RWPE1 (cell line): ENCODE results near the gene USP47.

ENCODE experiments used
- CTCF ChIA-PET: fragments of 350-600 bp; sonication (Branson Sonifier 250); formaldehyde crosslinking; extraction: SDS; loops from one replicate; lab custom pipeline; 2021; lab: Yijun Ruan, JAX
- POLR2A ChIA-PET: fragments of 400-600 bp; formaldehyde crosslinking; extraction: SDS; loops from one replicate; lab custom pipeline; 2020; ENCODE audit warnings: antibody characterized with exemption; ENCODE audit not compliant: low non-redundant PET; lab: Yijun Ruan, JAX
- DNase-seq: peaks from one replicate; pipeline ENCODE4 v3.0.0; 2012; ENCODE audit warnings: low spot score
- H3K27ac ChIP-seq: fragments of 450-650 bp; 2 replicates; pipeline ENCODE4 v1.5.1; 2017
- CTCF ChIP-seq: fragments of 450-650 bp; conservative IDR thresholded peaks from 2 replicates; pipeline ENCODE4 v1.5.1; 2017; ENCODE audit warnings: low read depth, mild to moderate bottlenecking

Gene USP47

DNA sequence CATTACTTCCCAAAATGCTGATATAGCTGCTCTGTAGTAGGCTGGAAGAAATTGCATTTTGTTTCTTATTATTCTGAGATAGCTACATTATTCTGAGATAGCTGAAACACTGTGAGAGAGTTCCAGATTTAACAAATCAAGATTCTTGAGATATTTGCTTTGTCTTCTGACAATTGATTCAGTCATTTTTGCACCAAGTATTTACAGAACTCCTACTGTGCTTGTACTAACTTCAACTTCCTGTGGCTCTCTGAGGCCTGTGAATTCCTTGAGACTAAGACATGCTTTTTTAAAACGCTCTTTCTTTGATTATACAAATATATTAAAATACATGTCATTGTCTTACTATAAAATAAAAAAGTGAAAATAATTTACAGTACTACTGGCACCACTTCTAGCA is 52.7 kb downstream of the USP47 start:
- CTCF ChIA-PET: no interaction called here
- POLR2A ChIA-PET: no interaction called here
- TF ChIP-seq CTCF: no peak
- DNase-seq: no peak
- no peak overlapping the region for H3K27ac ChIP-seq

GRCh38 chr11:11895672-11896071 is 53.9 kb downstream of the USP47 start:
- ChIA-PET POLR2A (interaction anchor here (0.6 kb wide), 1 partner anchor 146 kb away, joined by 3 read pairs; no protein-coding TSS in a partner anchor), CTCF (interaction anchor here (0.6 to 1.6 kb wide), 2 partner anchors 96 to 296 kb away, joined by 4 to 5 read pairs; no protein-coding TSS in a partner anchor)
- TF ChIP-seq CTCF: 0 out of 2 replicates have a peak, but pooled peaks have one; percentile 8
- no peak for DNase-seq
- no peak overlapping the region for H3K27ac ChIP-seq

GRCh38 chr11:11898648-11899047 is 56.9 kb downstream of the USP47 start:
- DNase-seq: no peak
- no peak overlapping the region for H3K27ac ChIP-seq
- ChIA-PET POLR2A (no interaction called here), CTCF (interaction anchor here (0.6 kb wide), 1 partner anchor 585 kb away, joined by 3 read pairs; no protein-coding TSS in a partner anchor)
- TF ChIP-seq CTCF: no peak

DNA sequence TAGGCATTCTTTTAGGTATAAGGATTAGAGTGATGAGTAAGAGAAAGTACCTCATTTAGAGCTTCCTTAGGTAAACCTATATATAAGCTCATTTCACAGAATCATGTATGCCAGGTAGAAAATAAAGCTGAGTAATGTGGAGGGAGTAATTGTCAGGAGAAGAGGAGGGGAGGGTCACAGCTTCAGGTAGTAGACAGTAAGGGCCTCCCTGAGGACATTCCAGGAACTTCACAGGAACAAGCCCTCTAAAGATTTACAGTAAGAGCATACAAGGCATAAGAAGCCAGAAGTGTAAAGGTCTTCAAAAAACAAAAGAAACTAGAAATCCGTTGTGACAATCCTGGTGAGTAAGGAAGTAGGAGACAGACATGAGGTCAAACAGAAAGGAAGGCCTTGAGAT is 57.6 kb downstream of the USP47 start:
- no peak overlapping the region for H3K27ac ChIP-seq
- no peak for TF ChIP-seq CTCF
- DNase-seq: no peak
- ChIA-PET CTCF (interaction anchor here (0.6 kb wide), 1 partner anchor 17 kb away, joined by 9 read pairs; no protein-coding TSS in a partner anchor), POLR2A (no interaction called here)

DNA sequence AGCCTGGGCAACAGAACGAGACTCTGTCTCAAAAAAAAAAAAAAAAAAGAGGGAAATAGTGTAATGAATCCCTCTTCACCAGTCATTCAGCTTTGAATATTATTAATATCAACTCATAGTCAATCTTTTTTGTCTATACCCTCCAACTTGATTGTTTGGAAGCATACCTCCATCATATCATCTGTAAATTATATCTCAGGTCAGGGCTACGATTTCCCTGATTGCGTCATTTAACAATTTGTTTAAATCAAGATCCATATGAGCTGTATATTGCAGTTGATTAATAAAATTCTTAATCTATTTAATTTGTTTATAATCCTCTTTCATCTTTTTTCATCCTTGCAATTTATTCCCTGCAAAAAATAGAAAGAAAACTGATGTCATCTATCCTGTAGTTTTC is 60.2 kb downstream of the USP47 start:
- ChIA-PET POLR2A (no interaction called here), CTCF (interaction anchor here (0.9 to 1.0 kb wide), 2 partner anchors 29 to 103 kb away, joined by 3 to 4 read pairs; no protein-coding TSS in a partner anchor)
- no peak overlapping the region for H3K27ac ChIP-seq
- no peak for TF ChIP-seq CTCF
- no peak for DNase-seq

- no peak for DNase-seq
- POLR2A ChIA-PET: no interaction called here
- no peak overlapping the region for H3K27ac ChIP-seq
- no peak for TF ChIP-seq CTCF
- CTCF ChIA-PET: interaction anchor here (0.5 kb wide), 1 partner anchor 36 kb away, joined by 5 read pairs; no protein-coding TSS in a partner anchor
Measured at GRCh38 chr11:11909727-11910126, 68.0 kb downstream of the USP47 start.

DNA sequence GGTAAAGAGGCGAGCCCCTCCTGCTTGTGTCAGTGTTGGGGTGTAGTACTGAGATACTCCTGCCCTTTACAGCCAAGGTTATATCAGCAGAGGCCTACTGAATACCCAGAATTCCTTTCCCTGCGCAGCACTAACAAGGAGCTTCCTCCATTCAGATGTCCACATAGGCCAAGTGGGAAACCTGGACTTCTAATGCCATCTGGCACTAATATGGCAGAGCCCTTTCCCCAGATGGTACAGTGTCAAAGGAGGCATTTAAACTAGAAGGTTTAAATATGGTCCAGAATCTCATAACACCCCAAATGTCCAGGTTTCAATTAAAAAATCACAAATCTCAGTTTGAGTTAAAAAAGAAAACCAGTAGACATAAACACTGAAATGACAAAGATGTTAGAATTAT is 68.8 kb downstream of the USP47 start:
- H3K27ac ChIP-seq: no peak overlapping the region
- no peak for DNase-seq
- CTCF ChIA-PET: no interaction called here
- POLR2A ChIA-PET: no interaction called here
- TF ChIP-seq CTCF: no peak
